ENCODE data around the gene YIF1B.

YIF1B gene

DNA sequence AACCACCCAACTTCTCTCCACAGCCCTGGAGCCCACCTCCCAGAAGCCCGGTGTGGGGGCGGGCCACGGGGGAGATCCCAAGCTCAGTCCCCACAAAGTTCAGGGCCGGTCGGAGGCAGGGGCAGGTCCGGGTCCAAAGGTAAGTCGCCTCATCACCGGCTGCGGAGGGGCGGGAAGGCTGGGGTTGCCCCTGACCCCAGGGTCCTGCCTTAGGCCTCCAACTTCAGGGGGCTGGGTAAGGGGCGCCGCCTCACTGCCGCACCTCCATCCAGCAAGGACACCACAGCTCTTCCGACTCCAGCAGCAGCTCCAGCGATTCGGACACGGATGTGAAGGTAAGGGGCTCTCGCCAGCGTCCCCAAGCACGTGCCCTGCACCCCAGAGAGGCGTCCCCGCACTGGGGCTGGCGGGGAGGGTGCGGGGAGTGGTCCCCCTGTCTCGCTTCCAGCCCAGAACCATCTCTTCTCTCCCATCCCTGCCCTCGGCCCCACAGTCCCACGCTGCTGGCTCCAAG, 11.3 kb downstream of the YIF1B start:
- DNase-seq (ENCODE audit: low spot score) = no peak

DNA sequence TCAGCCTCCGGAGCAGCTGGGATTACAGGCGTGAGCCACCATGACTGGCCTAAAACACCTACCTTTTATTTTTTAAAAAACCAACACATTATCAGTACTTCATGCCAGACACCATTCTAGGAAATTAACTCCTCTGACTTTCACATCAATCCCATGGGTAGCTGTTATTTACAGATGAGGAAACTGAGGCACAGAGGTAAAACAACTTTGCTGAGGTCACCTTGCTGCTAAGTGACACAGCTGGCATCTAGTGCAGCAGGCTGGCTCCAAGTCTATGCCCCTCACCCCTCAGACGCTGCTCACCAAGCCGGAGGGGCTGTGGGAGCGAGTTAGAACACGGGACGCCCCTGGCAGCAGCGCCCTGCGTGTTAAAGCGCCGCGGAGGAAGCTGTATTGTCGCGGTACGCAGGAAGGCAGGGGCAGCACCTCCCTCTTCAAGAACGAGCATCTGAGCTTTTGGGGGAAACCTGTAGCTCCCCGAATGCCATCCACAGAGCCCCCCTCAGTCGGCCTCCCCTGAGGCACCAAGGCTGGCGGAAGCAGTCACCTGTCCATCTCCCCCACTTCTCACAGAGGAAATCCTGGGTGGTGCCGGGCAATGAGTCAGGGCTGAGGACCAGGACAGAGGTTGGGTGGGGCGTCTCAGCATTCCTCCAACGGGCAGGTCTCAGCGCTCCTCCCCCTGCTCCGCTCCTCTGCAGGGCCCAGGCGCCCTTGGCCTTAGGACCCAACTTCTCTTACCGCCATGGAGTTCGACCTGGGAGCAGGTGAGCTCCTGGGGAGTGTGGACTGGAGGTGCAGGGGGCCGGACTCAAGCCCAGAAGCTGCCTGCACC, 12.0 kb downstream of the YIF1B start, which contains the start of gene C19orf33:
Gene C19orf33 (plus strand): TSS at position 735 of the 835 bp plus-strand sequence. CDS start 11 bp downstream, at position 746.
- no peak for DNase-seq (ENCODE audit: low spot score)

DNA sequence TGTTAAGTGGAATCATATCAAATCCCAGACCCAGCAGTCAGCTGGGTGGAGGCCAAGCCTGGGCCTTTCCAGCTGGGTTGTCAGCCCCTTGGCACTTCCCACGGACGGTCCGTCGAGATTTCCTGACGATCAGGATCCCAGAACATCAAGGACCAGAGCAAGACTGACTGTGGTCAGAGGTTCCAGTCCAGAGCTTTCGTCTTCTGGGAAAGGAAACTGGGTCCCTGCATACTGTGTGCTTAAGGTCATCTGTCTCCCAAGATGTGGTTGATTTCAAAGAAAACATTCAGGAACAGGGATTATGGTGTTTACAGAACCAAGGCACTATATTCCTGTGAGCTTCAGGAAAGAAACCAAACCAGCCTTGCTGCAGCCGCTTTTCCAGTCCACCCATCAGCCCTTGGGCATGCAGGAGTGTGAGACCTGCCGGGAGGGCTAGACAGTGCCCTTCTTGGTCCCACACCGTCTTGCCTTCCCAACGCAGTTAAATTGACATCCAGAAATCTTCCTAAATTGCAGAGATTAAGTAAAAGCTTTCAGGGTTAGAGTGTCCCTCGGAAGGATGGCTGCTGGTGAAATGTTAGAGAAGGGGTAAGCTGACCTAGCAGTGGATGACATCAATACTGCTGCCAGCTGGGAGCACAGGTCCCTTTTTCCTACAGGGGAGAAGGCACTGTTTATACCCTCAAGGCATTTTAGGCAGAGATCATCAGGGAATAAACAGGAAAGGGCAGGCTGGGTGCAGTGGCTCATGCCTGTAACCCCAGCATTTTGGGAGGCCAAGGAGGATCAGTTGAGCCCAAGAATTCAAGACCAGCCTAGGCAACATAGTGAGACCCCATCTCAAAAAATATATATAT, 16.7 kb downstream of the YIF1B start:
- no peak for DNase-seq (ENCODE audit: low spot score)

- no peak for DNase-seq (ENCODE audit: low spot score)
Observed at GRCh38 chr19:38294090-38294489, 21.7 kb downstream of the YIF1B start.

- DNase-seq (ENCODE audit: low spot score) = no peak
Observed at GRCh38 chr19:38293281-38293680, 22.5 kb downstream of the YIF1B start.

DNA sequence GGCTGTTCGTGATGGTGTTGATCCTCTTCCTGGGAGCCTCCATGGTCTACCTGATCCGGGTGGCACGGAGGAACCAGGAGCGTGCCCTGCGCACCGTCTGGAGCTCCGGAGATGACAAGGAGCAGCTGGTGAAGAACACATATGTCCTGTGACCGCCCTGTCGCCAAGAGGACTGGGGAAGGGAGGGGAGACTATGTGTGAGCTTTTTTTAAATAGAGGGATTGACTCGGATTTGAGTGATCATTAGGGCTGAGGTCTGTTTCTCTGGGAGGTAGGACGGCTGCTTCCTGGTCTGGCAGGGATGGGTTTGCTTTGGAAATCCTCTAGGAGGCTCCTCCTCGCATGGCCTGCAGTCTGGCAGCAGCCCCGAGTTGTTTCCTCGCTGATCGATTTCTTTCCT, 23.9 kb downstream of the YIF1B start:
- DNase-seq (ENCODE audit: low spot score) = no peak

DNA sequence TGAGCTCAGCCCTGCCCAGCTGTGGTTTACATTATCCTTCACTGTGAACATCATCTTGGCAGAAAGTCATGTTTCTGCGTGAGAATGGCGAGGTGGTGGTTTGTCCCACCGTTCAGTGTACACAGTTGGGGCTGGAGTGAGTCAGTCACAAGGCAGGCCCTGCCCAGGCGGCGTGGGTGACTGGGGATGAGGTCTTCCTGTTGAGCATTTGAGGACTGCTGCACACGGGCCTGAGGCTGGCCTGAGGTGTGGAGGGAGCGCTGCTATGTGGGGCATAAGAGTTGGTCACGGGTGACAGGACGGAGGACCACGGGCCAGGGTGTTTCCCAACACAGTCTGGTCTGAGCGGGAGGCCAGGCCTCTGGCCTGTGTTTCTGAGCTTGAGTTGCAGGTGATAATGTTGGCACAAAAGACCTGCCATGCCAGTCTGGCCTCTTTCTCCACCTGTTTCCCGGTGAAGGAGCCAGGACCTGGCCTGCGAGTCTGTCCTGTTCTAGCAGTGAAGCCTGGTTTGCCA, 25.1 kb downstream of the YIF1B start:
- DNase-seq (ENCODE audit: low spot score) = no peak

DNA sequence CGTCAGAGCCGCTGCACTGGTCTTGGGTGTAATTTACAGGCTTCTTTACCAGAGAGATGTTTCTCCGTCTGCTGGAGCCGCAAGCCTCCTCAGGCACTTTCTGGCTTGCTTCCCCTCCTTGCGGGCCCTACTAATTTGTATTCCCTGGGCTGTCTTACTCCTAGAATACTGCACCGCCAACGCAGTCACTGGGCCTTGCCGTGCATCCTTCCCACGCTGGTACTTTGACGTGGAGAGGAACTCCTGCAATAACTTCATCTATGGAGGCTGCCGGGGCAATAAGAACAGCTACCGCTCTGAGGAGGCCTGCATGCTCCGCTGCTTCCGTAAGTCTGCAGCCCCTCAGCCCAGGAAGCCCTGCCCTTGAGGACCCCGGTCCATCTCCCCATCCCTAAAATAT, 25.8 kb downstream of the YIF1B start:
- no peak for DNase-seq (ENCODE audit: low spot score)

GRCh38 chr19:38288123-38288855, 27.5 kb downstream of the YIF1B start:
- no peak for DNase-seq (ENCODE audit: low spot score)

GRCh38 chr19:38287604-38288003, 28.1 kb downstream of the YIF1B start:
- DNase-seq (ENCODE audit: low spot score) = no peak

GRCh38 chr19:38285567-38285966, 30.2 kb downstream of the YIF1B start:
- no peak for DNase-seq (ENCODE audit: low spot score)

DNA sequence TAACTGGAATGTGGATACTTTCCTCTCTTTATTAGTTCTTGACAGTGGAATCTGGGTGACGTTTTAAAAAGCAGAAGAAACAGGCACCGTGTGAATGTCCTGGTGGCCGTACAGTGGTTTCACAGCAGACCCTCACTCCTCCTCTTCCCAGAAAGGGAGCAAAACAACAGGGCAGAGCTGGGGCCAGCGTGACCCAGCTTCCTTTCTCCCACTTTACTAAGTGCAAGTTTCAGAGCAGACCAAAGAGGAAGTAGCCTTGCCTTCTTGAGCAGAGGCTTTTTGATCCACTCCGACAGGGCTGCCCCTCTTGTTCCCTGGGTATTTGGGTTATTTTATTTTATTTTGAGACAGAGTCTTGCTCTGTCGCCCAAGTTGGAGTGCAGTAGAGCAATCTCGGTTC, 31.3 kb downstream of the YIF1B start:
- DNase-seq (ENCODE audit: low spot score) = no peak

DNA sequence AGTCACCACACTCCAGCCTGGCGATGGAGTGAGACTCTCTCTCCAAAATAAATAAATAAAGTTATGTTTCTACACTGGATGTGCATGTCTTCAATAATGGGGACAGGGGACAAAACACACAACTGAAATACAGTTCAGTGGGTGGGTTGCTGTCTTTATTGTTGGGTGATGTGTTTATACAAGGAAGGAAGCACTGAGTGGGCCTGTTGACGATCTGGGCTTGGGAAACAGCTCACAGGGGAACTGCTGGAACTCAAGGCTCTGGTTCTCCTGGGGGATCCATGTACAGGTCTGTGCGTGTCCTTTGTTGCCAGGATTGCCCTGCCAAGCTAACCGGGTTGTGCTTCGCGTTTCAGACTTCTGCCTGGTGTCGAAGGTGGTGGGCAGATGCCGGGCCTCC, 32.5 kb downstream of the YIF1B start:
- DNase-seq (ENCODE audit: low spot score) = no peak

DNA sequence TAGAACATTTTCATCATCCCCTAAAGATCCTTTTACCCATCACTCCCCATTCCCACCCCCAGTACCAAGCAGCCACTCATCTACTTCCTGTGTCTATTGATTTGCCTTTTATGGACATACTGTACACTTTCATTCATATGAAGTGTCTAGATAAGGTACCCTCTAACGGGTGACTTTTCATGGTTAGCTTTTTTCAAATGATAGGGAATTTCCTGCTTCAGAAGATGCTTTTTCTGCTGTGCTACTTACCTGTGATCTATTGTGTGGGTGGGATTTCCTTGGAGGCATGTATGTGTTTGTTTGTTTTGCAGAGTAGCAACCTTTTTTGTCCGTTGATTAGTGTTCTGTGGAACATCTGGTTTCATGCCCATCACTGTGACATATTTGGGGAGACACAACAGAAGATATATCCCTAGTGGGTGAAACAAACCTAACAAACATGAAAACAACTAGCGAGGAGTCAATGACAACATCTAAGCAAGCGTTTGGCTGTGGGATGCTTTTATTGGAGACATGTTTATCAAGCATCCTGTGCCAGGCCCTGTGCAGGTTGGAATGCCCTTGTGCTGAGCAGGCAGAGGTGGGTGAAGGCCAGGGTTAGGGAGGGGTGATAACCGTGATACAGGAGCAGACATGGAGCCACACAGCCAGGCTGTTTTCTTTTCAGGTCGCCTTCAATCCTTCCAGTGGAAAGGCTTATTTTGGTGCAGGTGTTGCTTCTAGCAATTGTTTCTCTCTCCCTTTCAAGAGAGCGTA, 33.8 kb downstream of the YIF1B start:
- no peak for DNase-seq (ENCODE audit: low spot score)

GRCh38 chr19:38280030-38280921, 35.5 kb downstream of the YIF1B start:
- no peak for DNase-seq (ENCODE audit: low spot score)

- no peak for DNase-seq (ENCODE audit: low spot score)
Observed at GRCh38 chr19:38278751-38279150, 37.0 kb downstream of the YIF1B start.

- DNase-seq (ENCODE audit: low spot score) = no peak
Observed at GRCh38 chr19:38277969-38278680, 37.6 kb downstream of the YIF1B start.

DNA sequence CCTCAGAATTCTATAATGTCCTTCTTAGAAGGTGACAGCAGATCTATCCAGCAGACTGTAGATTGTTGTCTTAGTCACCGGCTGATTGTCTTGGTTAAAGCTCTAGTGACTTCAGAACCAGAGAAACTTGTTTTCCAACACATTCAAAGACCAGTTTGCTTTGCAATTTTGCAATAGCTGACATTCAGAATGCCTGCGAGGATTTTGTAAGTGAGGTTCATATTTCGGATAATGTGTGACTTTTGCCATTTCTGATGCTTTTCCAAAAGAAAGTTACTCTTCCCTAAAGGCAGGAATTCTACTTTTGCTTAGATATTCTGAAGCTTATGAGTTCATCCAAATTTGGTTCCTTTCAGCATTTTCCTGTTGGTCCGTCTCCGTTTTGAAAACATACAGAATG, 38.2 kb downstream of the YIF1B start:
- no peak for DNase-seq (ENCODE audit: low spot score)

DNA sequence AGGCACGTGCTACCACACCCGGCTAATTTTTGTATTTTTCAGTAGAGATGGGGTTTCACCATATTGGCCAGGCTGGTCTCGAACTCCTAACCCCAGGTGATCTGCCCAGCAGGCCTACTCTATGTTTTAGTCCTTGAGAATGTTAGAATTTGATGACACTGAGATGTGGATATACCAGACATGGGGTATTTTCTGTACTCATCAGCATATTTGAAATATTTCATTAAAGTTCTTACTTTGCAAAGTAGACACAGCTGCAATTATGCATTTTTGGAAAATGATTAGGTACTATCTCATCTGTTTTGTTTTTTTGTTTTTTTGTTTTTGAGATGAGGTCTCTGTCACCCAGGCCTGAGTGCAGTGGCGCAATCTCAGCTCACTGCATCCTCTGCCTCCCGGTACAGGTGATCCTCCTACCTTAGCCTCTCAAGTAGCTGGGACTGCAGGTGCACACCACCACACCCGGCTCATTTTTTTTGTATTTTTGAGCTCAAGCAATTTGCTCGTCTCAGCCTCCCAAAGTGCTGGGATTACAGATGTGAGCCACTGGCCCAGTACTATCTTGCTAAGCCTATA, 38.7 kb downstream of the YIF1B start:
- no peak for DNase-seq (ENCODE audit: low spot score)

Measured in left forelimb (tissue), 1 donor.